Neural crest cell (in vitro differentiated cells): Measurements from ENCODE around the gene PAF1. TPM values are rescaled to one million over a fixed set of nuclear protein-coding genes. Genes with fewer than 3 reads are reported as not detected.
A peak's percentile ranks its signal among the peaks of the same experiment; 100 is the strongest.

Source experiments
- DNase-seq: peaks from one replicate; pipeline ENCODE4 v3.0.0; 2021; ENCODE audit warnings: low read depth, mixed read lengths, low spot score
- H3K27ac Mint-ChIP-seq: one replicate; pipeline ENCODE4 v1.8.0; 2021; ENCODE audit warnings: mild to moderate bottlenecking, mixed read lengths; ENCODE audit not compliant: unreplicated experiment
- H3K27me3 Mint-ChIP-seq: 2 replicates; pipeline ENCODE4 v1.8.0; 2021; ENCODE audit warnings: low read depth, mild to moderate bottlenecking, mixed read lengths
- H3K36me3 Mint-ChIP-seq: 2 replicates; pipeline ENCODE4 v1.8.0; 2021; ENCODE audit warnings: low read depth, mild to moderate bottlenecking, mixed read lengths
- H3K4me1 Mint-ChIP-seq: 2 replicates; pipeline ENCODE4 v1.8.0; 2021; ENCODE audit warnings: mixed read lengths
- H3K4me3 Mint-ChIP-seq: one replicate; pipeline ENCODE4 v1.8.0; 2021; ENCODE audit warnings: mild to moderate bottlenecking, mixed read lengths
- H3K9me3 Mint-ChIP-seq: 2 replicates; pipeline ENCODE4 v1.8.0; 2021; ENCODE audit warnings: mixed read lengths
- CTCF ChIP-seq: fragments of 200-600 bp; sonication (generic); conservative IDR thresholded peaks from 2 replicates; pipeline ENCODE4 v1.5.0; 2021; ENCODE audit warnings: antibody characterized with exemption, mild to moderate bottlenecking
- total RNA-seq: library from RNA; stranded (reverse); gene quantifications from 2 replicates; pipeline ENCODE4 v1.2.1, GENCODE V29; 2021

The PAF1 gene
- total RNA-seq, 1 donor from 2014 or later: 62.9 TPM

GRCh38 chr19:39386557-39386956 lies 4.3 kb downstream of the PAF1 start:
- Mint-ChIP-seq H3K4me3 (peak overlapping the region; percentile 92), H3K27me3 (peaks cover 3% of the 10 kb centered on the region), H3K4me1 (peaks cover 14% of the 10 kb centered on the region), H3K27ac (peak overlapping the region; percentile 70), H3K9me3 (no peaks in the 10 kb centered on the region), H3K36me3 (peaks cover 17% of the 10 kb centered on the region)
- DNase-seq: no peak
- TF ChIP-seq CTCF: no peak

GRCh38 chr19:39385629-39386411 lies 5.1 kb downstream of the PAF1 start:
- no peak for TF ChIP-seq CTCF

GRCh38 chr19:39384839-39385568 lies 5.9 kb downstream of the PAF1 start:
- Mint-ChIP-seq H3K4me1 (peaks cover 2% of the 10 kb centered on the region), H3K4me3 (no peak overlapping the region), H3K27ac (no peak overlapping the region), H3K36me3 (peaks cover 22% of the 10 kb centered on the region), H3K27me3 (no peaks in the 10 kb centered on the region), H3K9me3 (no peaks in the 10 kb centered on the region)
- TF ChIP-seq CTCF: no peak
- no peak for DNase-seq

More at GRCh38 chr19:39385629-39386411, 5.1 kb downstream of the PAF1 start:
- Mint-ChIP-seq H3K36me3 (peaks cover 22% of the 10 kb centered on the region), H3K4me1 (peaks cover 7% of the 10 kb centered on the region), H3K9me3 (no peaks in the 10 kb centered on the region), H3K27ac (peak overlapping the region; percentile 13), H3K27me3 (no peaks in the 10 kb centered on the region), H3K4me3 (peak overlapping the region; percentile 49)
- DNase-seq: no peak

- H3K9me3 Mint-ChIP-seq: no peaks in the 10 kb centered on the region
- no peaks in the 10 kb centered on the region for H3K4me1 Mint-ChIP-seq
- TF ChIP-seq CTCF: no peak
- H3K27ac Mint-ChIP-seq: no peak overlapping the region
- peaks cover 13% of the 10 kb centered on the region for H3K36me3 Mint-ChIP-seq
- no peak for DNase-seq
- H3K4me3 Mint-ChIP-seq: no peak overlapping the region
- no peaks in the 10 kb centered on the region for H3K27me3 Mint-ChIP-seq
Observed at GRCh38 chr19:39382991-39383828, 7.7 kb downstream of the PAF1 start.

GRCh38 chr19:39381910-39382611 lies 8.8 kb downstream of the PAF1 start:
- Mint-ChIP-seq H3K9me3 (no peaks in the 10 kb centered on the region), H3K27me3 (no peaks in the 10 kb centered on the region), H3K27ac (peak overlapping the region; percentile 29), H3K4me1 (no peaks in the 10 kb centered on the region), H3K36me3 (peaks cover 10% of the 10 kb centered on the region), H3K4me3 (no peak overlapping the region)
- no peak for TF ChIP-seq CTCF
- DNase-seq: no peak
